NCI-H345 (cell line): ENCODE results near the gene TBCEL.

Source experiments
- DNase-seq: peaks from one replicate; lab custom pipeline; 2025; lab: John Stamatoyannopoulos, UW

TBCEL gene

GRCh38 chr11:121063728-121064127 is 39.8 kb downstream of the TBCEL start:
- DNase-seq, result no peak

- DNase-seq, result no peak
These were observed 42.7 kb downstream of the TBCEL start for GRCh38 chr11:121066623-121067022.

DNA sequence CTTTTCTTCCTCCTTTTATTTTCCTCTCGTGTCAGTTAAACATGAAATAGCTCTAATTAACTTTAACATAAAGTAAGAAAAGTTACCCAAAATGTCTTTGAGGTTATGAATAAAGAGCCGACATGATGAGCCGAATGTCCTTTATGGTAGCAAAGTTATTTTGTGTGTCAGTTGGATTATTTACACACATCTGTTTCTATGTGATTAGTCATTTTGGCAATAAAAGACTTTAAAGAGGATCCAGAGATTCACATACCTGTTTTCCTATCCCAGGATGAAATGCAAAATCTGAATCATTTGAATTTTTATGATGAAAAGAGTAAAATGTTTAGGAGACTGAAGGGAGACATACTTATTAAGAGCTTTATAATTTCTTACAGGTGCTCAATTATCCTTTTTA is 43.1 kb downstream of the TBCEL start:
- DNase-seq, result no peak

- peak; percentile 45 for DNase-seq
These were observed 43.6 kb downstream of the TBCEL start for GRCh38 chr11:121067453-121067852.

GRCh38 chr11:121067962-121068647 is 44.2 kb downstream of the TBCEL start:
- DNase-seq, result no peak

DNA sequence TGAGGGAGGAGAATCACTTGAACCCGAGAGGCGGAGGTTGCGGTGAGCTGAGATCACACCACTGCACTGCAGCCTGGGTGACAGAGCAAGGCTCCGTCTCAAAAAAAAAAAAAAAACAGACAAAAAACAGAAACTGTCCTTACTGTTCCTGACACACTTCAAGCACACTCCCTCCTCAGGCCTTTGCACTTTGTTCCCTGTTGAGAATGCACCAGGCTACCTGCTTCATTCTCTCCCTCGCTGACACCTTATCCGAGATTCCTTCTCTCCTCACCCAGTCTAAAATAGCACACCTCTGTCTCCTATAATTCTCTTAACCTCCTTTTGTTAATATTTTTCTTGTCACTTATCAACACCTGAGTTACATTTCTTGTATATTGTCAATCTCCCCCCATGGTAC is 44.9 kb downstream of the TBCEL start:
- no peak for DNase-seq

DNA sequence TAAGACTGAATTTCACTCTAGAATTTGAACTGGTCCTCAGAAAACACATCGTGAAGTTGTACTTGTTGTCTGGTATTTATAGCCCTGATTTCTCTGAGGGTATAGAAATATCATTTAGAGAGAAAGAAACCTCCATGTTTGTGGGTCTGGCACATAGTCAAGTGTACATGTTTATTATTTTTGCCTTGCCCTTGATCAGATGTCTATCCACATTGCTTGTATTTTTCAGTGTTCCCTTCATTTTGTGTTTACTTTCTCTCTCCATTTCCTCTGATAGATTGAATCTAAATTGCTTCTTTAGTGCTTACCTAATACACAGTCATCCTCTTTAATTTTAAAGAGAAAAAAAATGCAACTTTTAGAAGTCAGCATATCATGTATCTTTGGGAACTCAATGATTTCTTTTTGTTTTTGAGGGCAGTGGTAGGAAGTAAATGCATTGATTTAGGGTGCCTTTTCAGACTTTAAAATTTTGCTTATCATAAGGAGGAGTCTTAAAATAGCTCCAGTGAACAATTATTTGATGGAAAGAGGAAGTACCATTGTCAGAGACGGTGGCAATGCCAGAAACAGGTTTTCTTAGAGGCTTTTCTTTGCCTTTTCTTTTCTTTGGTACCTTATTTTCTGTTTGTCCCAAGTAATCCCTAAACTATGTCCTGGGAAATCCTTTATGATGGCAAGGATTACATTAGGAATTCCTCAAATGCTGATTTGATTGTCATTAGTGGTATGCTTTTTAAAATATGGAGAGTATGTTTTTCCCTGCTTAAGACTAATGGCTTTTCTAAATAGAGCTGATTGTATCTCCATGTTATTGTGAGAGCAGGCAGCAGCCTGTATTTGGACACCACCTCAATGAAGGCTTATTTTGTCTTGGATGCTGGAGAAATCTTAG is 47.3 kb downstream of the TBCEL start:
- no peak for DNase-seq

GRCh38 chr11:121071846-121072450 is 48.0 kb downstream of the TBCEL start:
- DNase-seq, result no peak

- no peak for DNase-seq
These were observed 57.4 kb downstream of the TBCEL start for GRCh38 chr11:121081321-121081720.

- DNase-seq, result no peak
These were observed 58.3 kb downstream of the TBCEL start for GRCh38 chr11:121082219-121082618.

DNA sequence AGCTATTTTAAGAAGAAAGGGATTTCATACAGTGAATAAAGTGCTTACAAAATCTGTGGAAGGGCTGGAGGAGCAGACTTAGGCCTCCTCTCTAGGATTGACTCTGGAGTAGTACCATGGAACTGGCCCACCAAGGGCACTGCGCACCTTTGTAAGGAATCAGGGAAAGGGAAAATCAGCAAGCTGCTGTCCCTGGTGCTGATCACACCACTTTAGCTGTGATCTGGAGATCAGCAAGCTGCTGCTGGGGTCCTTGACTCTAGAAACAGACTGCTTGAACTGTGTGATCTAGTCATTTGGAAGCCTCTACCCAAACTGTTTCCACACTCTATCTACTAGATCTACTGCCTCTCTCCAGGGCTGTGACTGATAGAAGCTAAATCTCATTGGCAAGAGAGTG is 58.8 kb downstream of the TBCEL start:
- no peak for DNase-seq

GRCh38 chr11:121086866-121087265 is 63.0 kb downstream of the TBCEL start:
- DNase-seq, result no peak

DNA sequence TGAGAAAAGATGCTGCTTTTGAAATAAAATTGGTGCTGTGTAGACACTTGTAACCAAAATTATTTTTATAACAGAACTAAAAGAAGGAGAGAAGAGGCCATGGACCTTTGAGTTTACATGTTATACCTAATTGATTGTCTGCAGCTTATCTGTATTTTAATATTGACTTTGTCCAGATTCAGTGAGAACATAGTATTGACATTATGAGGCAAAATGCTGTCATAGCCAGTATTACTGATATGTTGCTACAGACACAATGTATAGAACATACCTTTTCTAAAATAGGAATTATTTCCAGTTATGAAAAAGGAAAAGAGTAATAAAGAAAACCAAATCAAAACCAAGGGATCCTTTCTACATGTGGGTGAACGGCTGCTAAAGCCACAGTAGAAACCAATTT is 65.7 kb downstream of the TBCEL start:
- DNase-seq, result no peak

DNA sequence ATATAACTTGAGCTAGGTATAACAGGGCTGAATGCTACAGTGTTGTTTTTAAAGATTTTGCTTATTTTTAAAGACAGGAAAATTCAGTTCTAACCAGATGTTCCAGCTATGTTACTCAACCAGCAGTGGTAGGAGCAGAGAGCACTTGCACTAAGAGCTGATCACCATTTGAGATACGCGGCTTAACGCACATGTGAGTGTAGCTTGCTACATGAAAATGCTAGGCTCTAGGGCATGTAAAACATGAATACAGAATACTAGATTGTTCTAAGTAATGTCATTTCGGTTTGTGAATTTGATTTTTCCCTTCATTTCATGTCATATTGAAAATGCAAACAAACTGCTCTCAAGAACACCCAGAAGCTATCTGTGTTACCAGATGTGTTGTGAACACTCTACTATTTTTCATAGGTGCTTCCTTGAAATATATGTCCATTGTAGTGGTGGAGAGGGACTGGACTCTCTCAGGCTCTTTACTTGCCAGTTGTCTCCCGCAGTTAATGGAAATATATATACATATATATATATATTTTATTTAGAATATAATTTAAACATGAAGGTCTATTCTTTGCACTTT is 66.3 kb downstream of the TBCEL start:
- DNase-seq, result no peak

DNA sequence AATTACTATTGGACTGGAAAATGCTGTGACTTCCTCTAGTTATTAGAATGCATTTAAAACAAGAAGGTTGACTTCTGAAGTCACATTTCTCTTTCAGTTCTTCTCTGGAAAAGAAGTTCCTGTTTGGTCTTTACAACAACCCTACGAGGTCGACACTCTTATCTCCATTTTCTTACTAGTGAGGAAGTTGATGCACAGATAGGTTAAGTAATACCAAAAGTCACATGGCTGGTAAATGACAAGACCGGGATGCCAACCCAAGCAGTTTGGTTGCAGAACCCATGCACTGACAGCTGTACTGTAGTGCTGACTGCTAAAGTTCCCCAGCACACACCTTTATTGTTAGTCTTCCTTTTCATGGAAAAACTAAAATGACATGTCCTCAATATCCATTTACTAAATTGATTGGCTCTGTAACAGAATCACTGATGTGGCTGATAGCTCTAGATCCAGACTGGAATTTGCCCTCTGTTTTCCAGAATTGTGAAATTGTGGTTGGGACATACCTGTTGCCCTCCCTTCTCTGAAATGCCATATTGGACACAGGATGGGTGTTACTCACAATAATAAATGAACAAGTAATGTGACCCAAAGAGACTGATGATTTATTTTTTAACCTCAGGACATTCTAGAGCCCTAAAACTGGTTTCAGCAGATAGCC is 67.7 kb downstream of the TBCEL start:
- no peak for DNase-seq

GRCh38 chr11:121095561-121095960 is 71.7 kb downstream of the TBCEL start:
- DNase-seq, result no peak

GRCh38 chr11:121099364-121099763 is 75.5 kb downstream of the TBCEL start:
- DNase-seq, result no peak

DNA sequence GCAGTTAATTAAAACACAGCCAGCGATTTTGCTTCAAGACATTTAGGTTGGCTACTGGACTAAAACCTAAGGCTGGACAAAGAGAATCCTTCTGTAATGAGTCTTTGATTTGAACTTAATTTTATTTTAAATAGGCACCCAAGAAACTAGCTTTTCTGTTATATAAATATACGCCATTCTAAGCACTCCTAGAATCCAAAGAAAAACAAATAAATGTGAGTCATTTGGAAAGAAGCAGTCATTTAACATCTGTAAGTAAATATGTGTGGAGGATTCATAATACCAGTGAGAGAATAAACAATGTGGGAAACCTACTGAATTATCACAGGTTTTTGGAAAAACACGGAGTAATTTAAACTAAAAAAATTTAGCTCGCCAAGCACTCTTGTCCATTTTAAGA is 76.0 kb downstream of the TBCEL start:
- no peak for DNase-seq

DNA sequence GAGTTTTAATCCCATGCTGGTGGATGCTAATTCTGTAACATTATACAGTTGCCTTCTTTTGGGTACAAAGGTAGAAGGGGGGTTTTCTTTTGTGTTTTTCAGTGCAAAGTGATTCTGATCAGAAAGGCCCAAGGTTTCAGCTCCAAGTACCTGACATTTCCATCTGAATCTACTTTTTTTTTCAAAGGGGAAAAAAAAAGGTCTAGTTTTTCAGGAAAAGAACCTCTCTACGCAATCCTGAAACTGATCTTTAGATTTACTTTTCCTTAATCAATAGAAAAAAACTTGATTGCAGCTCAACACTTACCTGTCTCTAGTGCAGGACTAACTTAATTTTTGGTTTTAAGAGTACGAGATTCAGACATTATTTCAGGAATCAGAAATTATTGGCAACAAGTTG is 77.0 kb downstream of the TBCEL start, which contains the start of gene TECTA:
Gene TECTA, plus strand, starts transcription at position 301 of the 400 bp plus-strand sequence. CDS start 1,423 bp downstream, outside the sequence.
- DNase-seq, result no peak

- DNase-seq, result no peak
These were observed 80.4 kb downstream of the TBCEL start for GRCh38 chr11:121104312-121104762.

GRCh38 chr11:121105063-121105480 is 81.2 kb downstream of the TBCEL start:
- DNase-seq, result no peak
